HG02852 (cell line): ENCODE measurements around the gene PPP2R3A.

Experiments used
- ATAC-seq: cut with Tn5 transposase; IDR thresholded peaks from one replicate; pipeline ENCODE4 v1.9.1; 2021; ENCODE audit warnings: mild to moderate bottlenecking, moderate library complexity; ENCODE audit not compliant: unreplicated experiment

The PPP2R3A gene

GRCh38 chr3:136192831-136193230 is 227.3 kb downstream of the PPP2R3A start:
- ATAC-seq: no peak

DNA sequence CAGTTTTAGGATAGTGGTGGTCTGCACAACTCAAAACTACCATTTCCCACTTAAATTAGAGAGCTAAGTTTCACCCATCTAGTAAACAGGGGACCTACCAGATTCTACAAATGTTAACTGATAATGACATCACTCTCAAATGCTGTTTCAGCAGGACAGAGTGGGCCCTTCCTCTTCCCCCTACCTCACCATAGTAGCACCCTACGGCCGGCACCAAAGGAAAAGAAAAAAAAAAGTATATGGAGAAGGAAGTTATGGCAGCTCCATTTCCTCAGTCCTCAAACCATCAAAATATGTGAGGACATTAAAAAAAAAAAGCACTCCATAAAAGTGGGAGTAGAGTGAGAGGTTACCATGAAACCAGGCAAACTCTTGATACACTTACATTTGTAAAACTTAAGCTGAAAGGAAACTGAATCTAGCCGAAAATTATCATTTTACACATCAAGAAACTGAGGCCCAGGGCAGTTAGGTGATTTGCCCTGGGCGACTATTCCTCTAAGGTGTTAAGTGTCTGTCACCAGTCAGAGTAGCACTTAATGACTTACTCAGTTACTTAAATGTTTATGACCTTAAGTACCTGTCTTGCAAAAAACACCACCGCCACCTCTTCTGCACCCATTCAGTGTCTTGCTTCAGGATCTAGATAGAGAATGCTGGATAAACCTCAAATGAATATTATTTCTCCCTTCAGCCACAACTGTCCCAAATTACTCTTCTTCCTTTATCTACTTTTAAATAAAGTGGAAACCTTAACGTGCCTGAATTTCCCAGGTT is 227.9 kb downstream of the PPP2R3A start:
- no peak for ATAC-seq

- ATAC-seq: no peak
Measured at GRCh38 chr3:136194409-136195257, 229.1 kb downstream of the PPP2R3A start.

GRCh38 chr3:136195258-136196063 is 229.9 kb downstream of the PPP2R3A start:
- peak; percentile 37 for ATAC-seq

GRCh38 chr3:136196064-136196400 is 230.5 kb downstream of the PPP2R3A start, which contains the start of gene MSL2:
Gene MSL2 (minus strand): TSS chr3:136196335. CDS start chr3:136195113, 1,222 bp downstream.
- no peak for ATAC-seq

DNA sequence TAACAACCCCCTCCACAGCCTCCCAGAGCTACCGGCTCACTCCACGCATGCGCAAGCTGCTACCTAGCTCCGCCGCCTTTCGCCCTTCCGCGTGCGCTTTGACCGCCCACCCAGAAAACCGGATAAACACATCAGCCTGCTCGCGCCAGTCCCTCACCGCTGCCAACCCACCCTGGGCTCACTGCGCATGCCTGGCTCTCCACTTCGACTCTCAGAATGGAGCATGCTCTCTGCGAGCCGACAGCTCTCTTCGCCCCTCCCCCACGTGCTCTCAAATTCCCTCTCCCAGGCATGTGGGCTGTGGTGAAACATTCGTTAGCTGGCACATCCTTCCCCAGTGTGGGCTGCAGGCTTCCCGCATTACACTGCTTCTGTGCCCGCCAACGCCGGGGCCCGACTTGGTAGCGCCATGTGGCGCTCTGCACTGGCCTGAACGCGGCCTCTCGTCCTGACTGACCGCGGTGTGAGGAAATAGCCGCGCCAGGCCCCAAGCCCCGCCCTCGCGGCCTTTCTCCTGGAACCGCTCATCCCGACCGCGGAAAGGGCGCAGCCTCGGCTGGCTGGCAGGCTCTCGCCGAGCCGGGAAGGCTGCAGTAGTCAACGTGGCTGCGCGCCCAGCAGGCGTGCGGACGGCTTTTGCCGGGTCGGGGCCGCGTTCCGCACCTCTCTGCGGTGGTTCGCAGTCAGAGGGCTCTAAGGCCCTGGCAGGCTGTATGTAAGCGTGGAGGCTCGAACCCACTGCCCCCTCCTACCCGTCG is 231.1 kb downstream of the PPP2R3A start:
- ATAC-seq: peak; percentile 67

- ATAC-seq: no peak
Measured at GRCh38 chr3:136197159-136197793, 231.7 kb downstream of the PPP2R3A start.
